GM18502 (cell line): ENCODE data around the gene NLRP2B.
"Not testable (repeated sequence)": the region's sequence is repeated elsewhere in the genome, so short reads cannot be mapped to it uniquely, and the experiment has no call there.

Source experiments
- ATAC-seq: cut with Tn5 transposase; IDR thresholded peaks from one replicate; pipeline ENCODE4 v1.9.1; 2021; ENCODE audit warnings: mild to moderate bottlenecking; ENCODE audit not compliant: unreplicated experiment, poor library complexity

Gene NLRP2B

GRCh38 chrX:57680160-57680559 lies at the start of gene NLRP2B:
TSS of gene NLRP2B (minus strand) at chrX:57680260.
- ATAC-seq, result no peak

GRCh38 chrX:57725995-57726394 lies 45.9 kb upstream of the NLRP2B start:
- ATAC-seq, result not testable (repeated sequence)

DNA sequence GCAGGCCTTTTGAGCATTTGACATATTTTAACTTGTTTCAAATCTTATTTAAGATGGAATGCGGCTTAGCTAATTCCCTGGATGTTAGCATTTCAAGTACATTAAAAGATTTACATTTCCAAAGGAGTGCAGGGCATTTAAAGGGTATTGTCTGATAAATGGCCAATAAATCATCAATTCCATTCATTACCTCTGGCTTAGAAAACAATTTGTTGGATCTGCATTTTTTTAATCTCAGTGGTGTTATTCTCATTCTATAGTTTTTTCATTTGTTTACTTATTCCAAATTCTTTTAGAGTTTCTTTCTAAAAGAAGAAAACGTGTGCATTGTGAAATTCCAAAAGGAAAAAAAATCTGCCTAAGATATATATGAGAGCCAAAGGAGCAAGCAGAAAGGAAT lies 1.3 kb upstream of the NLRP2B start:
- no peak for ATAC-seq

- ATAC-seq, result no peak
Observed at GRCh38 chrX:57678686-57679428, 1.2 kb downstream of the NLRP2B start.

DNA sequence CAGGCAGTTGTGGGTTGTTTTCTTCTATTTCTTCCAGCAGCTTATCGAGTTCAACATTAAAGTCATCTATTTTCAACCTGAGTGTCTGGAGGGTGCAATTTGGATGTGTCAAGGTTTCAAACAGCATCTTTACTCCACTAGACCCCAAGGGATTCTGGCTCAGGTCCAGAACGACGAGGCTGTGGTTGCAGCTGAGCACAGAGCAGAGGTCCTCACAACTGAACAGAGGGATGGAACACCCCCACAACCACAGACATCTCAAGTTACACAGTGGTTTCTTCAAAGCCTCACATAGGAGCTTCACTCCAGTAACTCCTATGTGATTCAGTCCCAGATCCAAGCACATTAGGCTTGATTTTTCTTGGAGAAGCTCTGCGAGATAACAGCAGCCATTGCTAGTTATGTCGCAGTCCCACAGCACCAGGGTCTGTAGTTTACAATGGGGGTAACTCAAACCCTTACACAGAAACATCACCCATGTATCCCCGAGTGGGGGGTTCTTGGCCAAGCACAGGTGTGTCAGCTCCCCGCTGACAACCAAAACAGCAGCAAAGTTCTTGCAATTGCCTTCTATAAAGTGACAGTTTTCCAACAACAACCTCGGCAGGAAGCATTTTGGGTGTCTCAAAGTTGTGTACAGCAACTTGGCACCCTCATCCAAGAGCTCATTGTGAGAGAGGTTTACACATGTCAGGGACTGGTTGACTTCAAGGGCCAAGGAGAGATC lies 2.8 kb downstream of the NLRP2B start:
- no peak for ATAC-seq

GRCh38 chrX:57675320-57675719 lies 4.7 kb downstream of the NLRP2B start:
- ATAC-seq, result no peak

DNA sequence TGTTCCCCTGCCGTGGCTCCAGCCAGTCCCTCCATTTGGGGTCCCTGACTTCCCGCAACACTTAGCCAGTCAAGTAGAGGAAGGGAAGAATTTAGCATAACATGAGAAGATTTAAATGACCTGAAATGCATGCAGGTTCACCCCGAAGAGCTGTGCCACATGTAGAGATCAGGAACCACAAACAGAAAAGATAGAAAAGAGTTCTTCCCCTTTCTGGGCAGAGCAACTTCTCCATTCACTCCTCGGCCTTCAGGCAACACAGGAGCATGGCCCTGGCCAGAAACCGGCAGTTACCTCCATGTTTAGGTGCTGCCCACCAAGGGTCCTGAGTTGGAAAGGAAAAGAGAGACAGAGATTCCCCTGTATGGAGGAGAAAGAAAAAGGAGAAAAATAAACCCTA lies 5.2 kb downstream of the NLRP2B start:
- ATAC-seq, result no peak

DNA sequence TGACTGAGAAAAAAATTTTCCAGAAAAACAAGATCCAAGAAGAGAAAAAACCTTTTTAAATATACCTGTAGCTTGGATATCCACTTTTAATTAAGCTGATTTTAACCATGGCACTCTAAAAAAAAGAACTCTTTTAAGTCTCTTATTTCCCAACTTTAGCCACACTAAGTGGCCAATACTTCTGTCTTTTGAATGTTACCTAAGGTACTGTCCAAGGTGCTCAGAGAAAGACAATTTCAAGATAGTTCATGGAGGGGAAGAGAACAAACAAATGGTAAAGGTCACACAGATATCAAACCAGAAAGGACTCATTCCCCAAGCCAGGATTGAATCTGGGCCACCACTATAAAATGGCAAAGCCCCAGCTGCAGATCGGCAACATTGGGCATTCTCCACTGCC lies 10.1 kb downstream of the NLRP2B start:
- ATAC-seq, result no peak

DNA sequence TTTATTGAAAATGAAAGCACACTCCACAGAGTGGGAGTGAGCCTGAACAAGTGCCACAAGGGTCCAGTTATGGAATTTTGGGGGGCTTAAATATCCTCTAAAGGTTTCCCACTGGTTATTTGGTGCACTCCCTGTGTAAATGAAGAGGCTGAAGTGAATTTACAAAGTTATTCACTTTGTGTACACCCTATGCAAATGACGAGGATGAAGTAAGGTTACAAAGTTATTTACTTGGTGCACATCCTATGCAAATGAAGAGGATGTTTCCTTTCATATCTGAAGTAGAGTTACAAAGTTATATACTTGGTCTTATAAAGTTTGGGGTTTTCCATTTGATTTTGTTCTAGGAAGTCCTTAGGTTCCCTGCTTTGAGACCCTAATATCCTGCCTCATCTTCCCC lies 13.1 kb downstream of the NLRP2B start:
- ATAC-seq, result no peak

DNA sequence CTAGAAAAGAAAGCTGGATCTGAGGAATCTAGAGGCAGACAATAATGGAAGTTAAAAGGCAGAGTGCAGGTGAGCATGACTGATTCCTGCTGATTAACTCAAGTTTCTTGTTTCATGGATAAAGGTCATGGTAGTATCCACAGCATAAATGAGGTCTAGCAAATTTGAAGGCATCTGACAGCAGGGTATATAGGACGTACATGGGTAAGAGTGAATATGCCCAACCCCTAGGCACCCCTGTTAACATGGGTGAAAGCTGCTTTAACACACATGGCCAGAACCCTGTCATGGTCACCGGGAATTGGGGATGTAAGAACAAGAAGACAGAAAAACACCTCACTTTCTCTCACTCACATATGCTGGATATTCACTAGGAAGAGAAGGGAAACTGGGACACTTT lies 25.0 kb downstream of the NLRP2B start:
- ATAC-seq, result no peak

- no peak for ATAC-seq
Observed at GRCh38 chrX:57652705-57653104, 27.4 kb downstream of the NLRP2B start.

GRCh38 chrX:57651169-57651919 lies 28.7 kb downstream of the NLRP2B start:
- no peak for ATAC-seq

DNA sequence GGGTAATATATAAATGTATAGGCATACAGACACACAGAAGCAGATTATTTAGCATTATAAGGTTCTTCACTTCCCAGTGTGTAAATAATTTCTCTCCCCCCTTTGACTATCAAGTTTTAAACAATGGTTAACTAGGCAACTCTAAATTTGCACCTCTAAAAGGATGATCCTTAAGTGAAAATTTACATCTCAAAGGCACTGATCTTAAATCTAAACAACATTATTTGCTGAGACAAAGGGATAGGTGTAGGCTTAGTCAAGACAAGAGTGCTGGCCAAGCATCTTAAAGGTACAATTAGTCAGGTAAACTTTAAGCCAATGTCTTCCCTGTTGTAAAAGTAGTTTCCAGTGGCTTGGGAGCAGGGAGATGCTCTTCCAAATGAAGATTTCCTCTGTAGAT lies 33.0 kb downstream of the NLRP2B start:
- no peak for ATAC-seq

DNA sequence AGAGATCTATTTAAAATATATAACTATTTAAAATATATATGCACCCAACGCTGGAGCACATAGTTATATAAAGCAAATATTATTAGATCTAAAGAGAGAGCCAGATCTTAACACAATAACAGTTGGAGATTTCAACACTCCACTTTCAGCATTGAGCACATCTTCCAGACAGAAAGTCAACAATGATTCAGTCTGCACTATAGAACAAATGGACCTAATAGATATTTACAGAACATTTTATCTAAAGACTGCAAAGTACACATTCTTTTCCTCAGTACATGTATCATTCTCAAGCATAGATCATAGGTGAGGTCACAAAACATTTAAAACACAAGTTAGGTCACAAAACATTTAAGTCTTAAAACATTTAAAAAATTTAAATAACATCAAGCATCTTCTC lies 36.4 kb downstream of the NLRP2B start:
- no peak for ATAC-seq

GRCh38 chrX:57641338-57641737 lies 38.7 kb downstream of the NLRP2B start:
- no peak for ATAC-seq

DNA sequence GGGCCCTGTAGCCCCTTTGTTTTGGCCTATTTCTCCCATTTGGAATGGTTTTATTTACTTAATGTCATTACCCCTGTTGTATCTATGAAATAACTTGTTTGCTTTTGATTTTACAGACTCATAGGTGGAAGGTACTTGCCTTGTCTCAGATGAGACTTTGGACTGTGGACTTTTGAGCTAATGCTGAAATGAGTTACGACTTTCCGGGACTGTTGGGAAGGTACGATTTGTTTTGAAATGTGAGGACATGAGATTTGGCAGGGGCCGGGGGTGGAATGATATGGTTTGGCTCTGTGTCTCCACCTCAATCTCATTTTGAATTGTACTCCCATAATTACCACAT lies 39.4 kb downstream of the NLRP2B start:
- ATAC-seq, result no peak

DNA sequence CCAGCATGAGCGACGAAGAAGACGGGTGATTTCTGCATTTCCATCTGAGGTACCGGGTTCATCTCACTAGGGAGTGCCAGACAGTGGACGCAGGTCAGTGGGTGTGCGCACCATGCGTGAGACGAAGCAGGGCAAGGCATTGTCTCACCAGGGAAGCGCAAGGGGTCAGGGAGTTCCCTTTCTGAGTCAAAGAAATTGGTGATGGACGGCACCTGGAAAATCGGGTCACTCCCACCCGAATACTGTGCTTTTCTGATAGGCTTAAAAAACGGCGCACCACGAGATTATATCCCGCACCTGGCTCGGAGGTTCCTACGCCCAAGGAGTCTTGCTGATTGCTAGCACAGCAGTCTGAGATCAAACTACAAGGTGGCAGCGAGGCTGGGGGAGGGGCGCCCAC lies 50.6 kb downstream of the NLRP2B start:
- not testable (repeated sequence) for ATAC-seq
